Fibroblast of skin of abdomen (primary cell): ENCODE measurements around the gene TMEM187.

Experiments used
- DNase-seq: peaks from one replicate; pipeline ENCODE4 v3.0.0-alpha.2; 2013

The TMEM187 gene

GRCh38 chrX:153955228-153955732 lies 17.3 kb upstream of the TMEM187 start:
- no peak for DNase-seq

GRCh38 chrX:153956044-153956907 lies 16.3 kb upstream of the TMEM187 start:
- no peak for DNase-seq

- no peak for DNase-seq
Observed at GRCh38 chrX:153957224-153957623, 15.3 kb upstream of the TMEM187 start.

- no peak for DNase-seq
Observed at GRCh38 chrX:153958605-153959004, 13.9 kb upstream of the TMEM187 start.

GRCh38 chrX:153959649-153960048 lies 12.9 kb upstream of the TMEM187 start:
- no peak for DNase-seq

GRCh38 chrX:153960077-153960476 lies 12.5 kb upstream of the TMEM187 start:
- no peak for DNase-seq

GRCh38 chrX:153960786-153961185 lies 11.8 kb upstream of the TMEM187 start:
- no peak for DNase-seq

- no peak for DNase-seq
Observed at GRCh38 chrX:153961292-153961691, 11.3 kb upstream of the TMEM187 start.

GRCh38 chrX:153963546-153963945 lies 9.0 kb upstream of the TMEM187 start:
- DNase-seq, result no peak

- DNase-seq, result no peak
Observed at GRCh38 chrX:153964105-153964504, 8.4 kb upstream of the TMEM187 start.

- no peak for DNase-seq
Observed at GRCh38 chrX:153965406-153965805, 7.1 kb upstream of the TMEM187 start.

- no peak for DNase-seq
Observed at GRCh38 chrX:153966283-153966688, 6.3 kb upstream of the TMEM187 start.

GRCh38 chrX:153966841-153967535 lies 5.6 kb upstream of the TMEM187 start:
- no peak for DNase-seq

- no peak for DNase-seq
Observed at GRCh38 chrX:153967536-153968224, 4.9 kb upstream of the TMEM187 start.

GRCh38 chrX:153968255-153968654 lies 4.3 kb upstream of the TMEM187 start:
- no peak for DNase-seq

- DNase-seq, result no peak
Observed at GRCh38 chrX:153968754-153969124, 3.8 kb upstream of the TMEM187 start.

- no peak for DNase-seq
Observed at GRCh38 chrX:153969125-153969903, 3.2 kb upstream of the TMEM187 start.

- no peak for DNase-seq
Observed at GRCh38 chrX:153969904-153970356, 2.6 kb upstream of the TMEM187 start.

GRCh38 chrX:153970357-153971123 lies 2.0 kb upstream of the TMEM187 start:
- DNase-seq, result peak; percentile 72

GRCh38 chrX:153971124-153971449 lies 1.5 kb upstream of the TMEM187 start:
- DNase-seq, result peak; percentile 87
